A549 (cell line): Measurements from ENCODE around the gene COL13A1. TPM values are rescaled to one million over a fixed set of nuclear protein-coding genes. Genes with fewer than 3 reads are reported as not detected.

Experiments
- ATAC-seq, 2 experiments: fragments of 200-7000 bp in 1 of 2; fragments of >200 bp in 1 of 2; cut with Nextera tagmentation in 1 of 2; cut with Tn5 transposase in 1 of 2; 3 replicates each; pipeline versions ENCODE4 v1.8.0 to v1.9.1; 2018 to 2020; ENCODE audit warnings: mild to moderate bottlenecking in 1 of 2, moderate library complexity in 1 of 2
- CTCF ChIA-PET: fragments of 300-600 bp; sonication (Branson Sonifier 250); formaldehyde crosslinking; extraction: SDS; loops from one replicate; lab custom pipeline; 2021; ENCODE audit warnings: antibody characterized with exemption, inconsistent platforms; lab: Yijun Ruan, JAX
- POLR2A ChIA-PET: fragments of 350-600 bp; formaldehyde crosslinking; extraction: SDS; loops from one replicate; lab custom pipeline; 2021; ENCODE audit warnings: antibody characterized with exemption, inconsistent platforms; lab: Yijun Ruan, JAX
- DNase-seq, 2 experiments: peaks; one replicate each; pipeline versions ENCODE4 v3.0.0 to v3.0.0-alpha.2; 2011 to 2016; ENCODE audit warnings: low read depth in 1 of 2, low spot score in 1 of 2
- FAIRE-seq: peaks from 2 replicates; lab custom pipeline; 2011; peaks lifted over from hg19 to GRCh38; lab: Jason Lieb, UNC
- H3K27ac ChIP-seq, 2 experiments: fragments of >200 bp; sonication (Bioruptor Twin); formaldehyde crosslinking; 3 replicates each; pipeline ENCODE4 v1.5.1; 2016 to 2017
- H3K4me1 ChIP-seq: fragments of >200 bp; sonication (Bioruptor Twin); formaldehyde crosslinking; 3 replicates; pipeline ENCODE4 v1.6.1; 2016
- H3K4me2 ChIP-seq: fragments of >200 bp; sonication (Bioruptor Twin); formaldehyde crosslinking; 3 replicates; pipeline ENCODE4 v1.6.1; 2016
- H3K4me3 ChIP-seq: fragments of >200 bp; sonication (Bioruptor Twin); formaldehyde crosslinking; 3 replicates; pipeline ENCODE4 v1.5.1; 2016
- H3K9me3 ChIP-seq: fragments of >200 bp; sonication (Bioruptor Twin); formaldehyde crosslinking; 3 replicates; pipeline ENCODE4 v1.6.1; 2016
- CEBPB ChIP-seq, 2 experiments: fragments of >200 bp in 1 of 2; sonication (Bioruptor Twin) in 1 of 2; formaldehyde crosslinking in 1 of 2; IDR thresholded peaks; 2 replicates each; pipeline ENCODE4 v1.6.1; 2012 to 2016
- CHD4 ChIP-seq: fragments of 200-600 bp; sonication (generic); IDR thresholded peaks from 2 replicates; pipeline ENCODE4 v1.6.1; 2016; ENCODE audit warnings: antibody characterized with exemption, mild to moderate bottlenecking, borderline replicate concordance
- EHF ChIP-seq: fragments of 250-450 bp; sonication (Bioruptor Pico); IDR thresholded peaks from 2 replicates; pipeline ENCODE4 v1.5.0; 2020; ENCODE audit warnings: mild to moderate bottlenecking
- ESRRA ChIP-seq: fragments of 150-350 bp; IDR thresholded peaks from 2 replicates; pipeline ENCODE4 v1.6.1; 2014; ENCODE audit warnings: mild to moderate bottlenecking, low read length, borderline replicate concordance
- FOXS1 ChIP-seq: fragments of 250-450 bp; sonication (Bioruptor Pico); IDR thresholded peaks from 2 replicates; pipeline ENCODE4 v1.5.0; 2020; ENCODE audit warnings: mild to moderate bottlenecking, moderate library complexity
- GATA3 ChIP-seq: IDR thresholded peaks from 2 replicates; pipeline ENCODE4 v1.6.1; 2012; ENCODE audit warnings: borderline replicate concordance
- HES2 ChIP-seq: fragments of >200 bp; sonication (Bioruptor Twin); formaldehyde crosslinking; IDR thresholded peaks from 2 replicates; pipeline ENCODE4 v1.6.1; 2016
- HMGXB4 ChIP-seq: fragments of 250-450 bp; sonication (Bioruptor Pico); IDR thresholded peaks from 2 replicates; pipeline ENCODE4 v1.5.0; 2021; ENCODE audit warnings: mild to moderate bottlenecking, moderate library complexity, borderline replicate concordance
- HOXA7 ChIP-seq: fragments of 250-450 bp; sonication (Bioruptor Pico); IDR thresholded peaks from 2 replicates; pipeline ENCODE4 v1.5.0; 2020; ENCODE audit warnings: mild to moderate bottlenecking, moderate library complexity
- HOXB13 ChIP-seq: fragments of 250-450 bp; sonication (Bioruptor Pico); IDR thresholded peaks from 2 replicates; pipeline ENCODE4 v1.5.0; 2020; ENCODE audit warnings: low read depth, mild to moderate bottlenecking, moderate library complexity
- HOXB5 ChIP-seq: fragments of 250-450 bp; sonication (Bioruptor Pico); IDR thresholded peaks from 2 replicates; pipeline ENCODE4 v1.5.0; 2020; ENCODE audit warnings: mild to moderate bottlenecking, moderate library complexity
- KDM5A ChIP-seq: fragments of 200-600 bp; sonication (generic); IDR thresholded peaks from 2 replicates; pipeline ENCODE4 v1.6.1; 2016; ENCODE audit warnings: antibody characterized with exemption, mild to moderate bottlenecking
- MAZ ChIP-seq: fragments of 150-350 bp; IDR thresholded peaks from 2 replicates; pipeline ENCODE4 v1.6.1; 2014; ENCODE audit warnings: antibody characterized with exemption, low read depth, low read length, borderline replicate concordance
- MYC ChIP-seq: IDR thresholded peaks from 2 replicates; pipeline ENCODE4 v1.6.1; 2012; ENCODE audit warnings: mild to moderate bottlenecking, inconsistent platforms, low read length, improper control_type of control experiment, borderline replicate concordance
- NFE2L2 ChIP-seq: fragments of 150-350 bp; conservative IDR thresholded peaks from 2 replicates; pipeline ENCODE4 v1.6.1; 2014; ENCODE audit warnings: low read length
- NPAS2 ChIP-seq: fragments of 250-450 bp; sonication (Bioruptor Pico); IDR thresholded peaks from 2 replicates; pipeline ENCODE4 v1.8.0; 2022; ENCODE audit warnings: mild to moderate bottlenecking, moderate library complexity, borderline replicate concordance
- PBX3 ChIP-seq: IDR thresholded peaks from 2 replicates; pipeline ENCODE4 v1.6.1; 2012
- REST ChIP-seq: fragments of 200-600 bp; sonication (generic); IDR thresholded peaks from 2 replicates; pipeline ENCODE4 v1.6.1; 2016; ENCODE audit warnings: antibody characterized with exemption, mild to moderate bottlenecking, moderate library complexity
- SMC3 ChIP-seq: fragments of >200 bp; sonication (Bioruptor Twin); formaldehyde crosslinking; IDR thresholded peaks from 3 replicates; pipeline ENCODE4 v1.6.1; 2018; ENCODE audit warnings: inconsistent platforms
- SREBF2 ChIP-seq: fragments of 450-650 bp; IDR thresholded peaks from 2 replicates; pipeline ENCODE4 v1.6.1; 2014; ENCODE audit warnings: mild to moderate bottlenecking, moderate library complexity
- ZC3H11A ChIP-seq: fragments of 450-650 bp; IDR thresholded peaks from 2 replicates; pipeline ENCODE4 v1.6.1; 2014; ENCODE audit warnings: antibody characterized with exemption, mild to moderate bottlenecking
- ZFP36 ChIP-seq: fragments of 450-650 bp; IDR thresholded peaks from 2 replicates; pipeline ENCODE4 v1.6.1; 2014; ENCODE audit warnings: borderline replicate concordance; ENCODE audit not compliant: partially characterized antibody
- ZSCAN20 ChIP-seq: fragments of 250-450 bp; sonication (Bioruptor Pico); IDR thresholded peaks from 2 replicates; pipeline ENCODE4 v1.8.0; 2022; ENCODE audit warnings: mild to moderate bottlenecking, moderate library complexity
- WGBS: methylation state at CpG from one replicate; pipeline ENCODE4 v1.1.6; 2017; ENCODE audit errors: missing lambda C conversion rate; 5-methylcytosine and 5-hydroxymethylcytosine counted together
- polyA plus RNA-seq, 4 experiments: library from polyadenylated mRNA; depleted of rRNA in 3 of 4; stranded (reverse); fragments of >200 nt; fragmentation: RNase III in 1 of 4; extraction: RNeasy Plus Mini Kit Qiagen cat#74134 plus additional on column Dnase treatment in 1 of 4; gene quantifications; 2 replicates in 3 of 4; 3 replicates in 1 of 4; pipeline ENCODE4 v1.2.3, GENCODE V29; 2011 to 2017
- TF ChIP-seq, protein P1 (sequence below): IDR thresholded peaks from 2 replicates; pipeline ENCODE4 v1.6.1; 2012

The COL13A1 gene
- polyA plus RNA-seq, 2 of the 4 experiments (the other 2 are of a cell fraction), result 0.08 to 0.27 TPM

- TF ChIP-seq, protein P1, sequence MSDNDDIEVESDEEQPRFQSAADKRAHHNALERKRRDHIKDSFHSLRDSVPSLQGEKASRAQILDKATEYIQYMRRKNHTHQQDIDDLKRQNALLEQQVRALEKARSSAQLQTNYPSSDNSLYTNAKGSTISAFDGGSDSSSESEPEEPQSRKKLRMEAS, result no peak
- TF ChIP-seq SMC3 (no peak), CHD4 (no peak), ESRRA (no peak), SREBF2 (no peak), FOXS1 (CRISPR knock-in tag) (no peak), REST (no peak), PBX3 (no peak), MYC (no peak), HES2 (no peak), GATA3 (no peak), MAZ (no peak)
- POLR2A ChIA-PET, result no interaction called here
- no peaks in the 10 kb centered on the region; the same call in 2 of the 3 replicates for H3K4me1 ChIP-seq
- DNase-seq, result no peak
- no peak overlapping the region for H3K4me3 ChIP-seq
- H3K9me3 ChIP-seq, result no peaks in the 10 kb centered on the region
- no peak overlapping the region for H3K27ac ChIP-seq
- no CpG with 5 or more reads among the region's 6 CpGs for WGBS
- H3K4me2 ChIP-seq, result no peak overlapping the region
- ATAC-seq, result no peak
- no peak for FAIRE-seq
- CTCF ChIA-PET, result interaction anchor here (0.9 to 2.9 kb wide), 3 partner anchors 9 to 78 kb away, joined by 3 to 18 read pairs (median 8); no protein-coding TSS in a partner anchor
Measured at GRCh38 chr10:69836731-69837030, 35.0 kb downstream of the COL13A1 start.

- no peak for FAIRE-seq
- ATAC-seq, result no peak
- ChIA-PET POLR2A (no interaction called here), CTCF (interaction anchor here (1.4 to 2.9 kb wide), 4 partner anchors 10 to 121 kb away, joined by 3 to 18 read pairs (median 6); no protein-coding TSS in a partner anchor)
- TF ChIP-seq KDM5A (no peak), ESRRA (no peak), NPAS2 (CRISPR knock-in tag) (no peak), CHD4 (no peak), HOXB13 (CRISPR knock-in tag) (no peak), HOXA7 (CRISPR knock-in tag) (no peak), SMC3 (no peak), ZSCAN20 (no peak), ZC3H11A (no peak)
- H3K9me3 ChIP-seq, result no peaks in the 10 kb centered on the region
- H3K4me1 ChIP-seq, result no peaks in the 10 kb centered on the region; the same call in 2 of the 3 replicates
- 84% methylated on average over 5 of the region's 5 CpGs for WGBS
- H3K4me3 ChIP-seq, result no peak overlapping the region
- no peak overlapping the region for H3K27ac ChIP-seq
- H3K4me2 ChIP-seq, result no peak overlapping the region
- no peak for DNase-seq
Measured at GRCh38 chr10:69837261-69837660, 35.6 kb downstream of the COL13A1 start.

- no peak for FAIRE-seq
Measured at GRCh38 chr10:69838418-69838817, 36.7 kb downstream of the COL13A1 start.

More at GRCh38 chr10:69838418-69838817, 36.7 kb downstream of the COL13A1 start:
- Histone ChIP-seq H3K4me2 (no peak overlapping the region), H3K4me1 (no peaks in the 10 kb centered on the region; the same call in 2 of the 3 replicates), H3K4me3 (no peak overlapping the region), H3K27ac (no peak overlapping the region), H3K9me3 (no peaks in the 10 kb centered on the region)
- ChIA-PET POLR2A (no interaction called here), CTCF (interaction anchor here (0.7 to 2.9 kb wide), 12 partner anchors 10 to 120 kb away, joined by 3 to 18 read pairs (median 4); no protein-coding TSS in a partner anchor)
- WGBS, result 77% methylated on average over 5 of the region's 5 CpGs
- ATAC-seq (no peak), DNase-seq (no peak)
- no peak for TF ChIP-seq ZFP36
- TF ChIP-seq EHF, result no peak
- no peak for TF ChIP-seq HOXB5 (CRISPR knock-in tag)
- no peak for TF ChIP-seq SREBF2
- no peak for TF ChIP-seq CEBPB (IDR thresholded peaks at IDR 0.05)
- TF ChIP-seq HMGXB4 (CRISPR knock-in tag), result no peak
- no peak for TF ChIP-seq NFE2L2
- TF ChIP-seq MAZ, result no peak
